ENCODE results near the gene POLR3H. TPM values are rescaled to one million over a fixed set of nuclear protein-coding genes. Genes with fewer than 3 reads are reported as not detected.
A peak's percentile ranks its signal among the peaks of the same experiment; 100 is the strongest.

Gene POLR3H
- total and polyA plus RNA-seq, 2 of the 4 experiments (the other 2 are of a cell fraction): 37.8 to 67.8 TPM

DNA sequence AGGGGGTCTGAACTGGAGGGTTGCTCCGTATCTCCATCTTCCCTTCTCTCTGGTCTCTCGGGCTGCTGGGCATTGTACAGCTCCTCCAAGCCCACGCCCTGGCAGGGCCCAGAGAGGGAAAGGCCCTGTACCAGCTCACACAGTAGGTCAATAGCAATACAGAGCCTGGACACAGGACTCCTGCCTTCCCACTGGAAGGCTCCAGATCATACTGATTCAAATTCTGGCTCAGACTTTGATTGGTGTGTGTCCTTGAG, 23.2 kb upstream of the POLR3H start:
- no peak overlapping the region for H2BK5ac ChIP-seq (ENCODE audit: low read depth, low read length, poor library complexity, severe bottlenecking)
- H3K56ac ChIP-seq (ENCODE audit: extremely low read depth, insufficient read depth, low read length): no peak overlapping the region
- in situ Hi-C loops (cut with MboI; ENCODE audit: low sequenced_read_pairs): no loop called here
- H3K79me1 ChIP-seq (ENCODE audit: low read depth in 1 of 2, low read length in 2 of 2): peaks cover 10 to 54% of the 10 kb centered on the region in 2 experiments
- H3K36me3 ChIP-seq (ENCODE audit: control insufficient read depth, insufficient read depth, low read length): peaks cover 17% of the 10 kb centered on the region; the same call in 1 of the 2 replicates
- WGBS, 2 experiments (ENCODE audit: extremely low coverage in 2 of 2, insufficient read length in 1 of 2): no CpG with 5 or more reads among the region's 3 CpGs
- H4K8ac ChIP-seq (ENCODE audit: low read depth in 2 of 2, low read length in 2 of 2): no peak overlapping the region
- H3K23ac ChIP-seq (ENCODE audit: low read depth, low read length): no peak overlapping the region
- H3K9me3 ChIP-seq (ENCODE audit: control insufficient read depth, insufficient read depth, low read length): no peaks in the 10 kb centered on the region
- peaks cover 12% of the 10 kb centered on the region for H3K9me1 ChIP-seq (ENCODE audit: insufficient read depth, low read length)
- H3K18ac ChIP-seq (ENCODE audit: low read depth, low read length): no peak overlapping the region; the same call in 1 of the 2 replicates
- H3K27me3 ChIP-seq (ENCODE audit: control insufficient read depth, insufficient read depth, low read length): no peaks in the 10 kb centered on the region
- peak overlapping the region; percentile 12; the same call in 1 of the 2 replicates for H3K4ac ChIP-seq (ENCODE audit: low read depth, low read length)
- H2BK120ac ChIP-seq (ENCODE audit: low read depth, low read length): no peak overlapping the region
- H2AK5ac ChIP-seq (ENCODE audit: low read depth, low read length): no peak overlapping the region; the same call in 1 of the 2 replicates
- H4K20me1 ChIP-seq (ENCODE audit: insufficient read depth, low read length): peaks cover 3% of the 10 kb centered on the region; the same call in 1 of the 2 replicates
- H2AK9ac ChIP-seq (replicated peaks; ENCODE audit: low read depth, low read length, poor library complexity): no peak overlapping the region
- no peak overlapping the region for H3K4me3 ChIP-seq (ENCODE audit: insufficient read depth, low read depth, low read length)
- H3K9ac ChIP-seq (ENCODE audit: low read depth, low read length): no peak overlapping the region
- H3K4me1 ChIP-seq (ENCODE audit: control insufficient read depth, insufficient read depth, low read length): peaks cover 18% of the 10 kb centered on the region
- no peak for ATAC-seq (ENCODE audit: low read depth)
- H4K91ac ChIP-seq (ENCODE audit: insufficient read depth, low read depth, low read length): 0 out of 2 replicates have a peak overlapping the region, but pooled peaks have one; percentile 19
- ChIA-PET CTCF (no interaction called here), POLR2A (ENCODE audit: unreplicated experiment) (interaction anchor here (0.7 kb wide), 1 partner anchor 24 kb away, joined by 12 read pairs; no protein-coding TSS in a partner anchor)
- dilution Hi-C loops (cut with HindIII; ENCODE audit: low sequenced_read_pairs, unreplicated experiment): no loop called here
- no peak overlapping the region for H3K27ac ChIP-seq (ENCODE audit: insufficient read depth, low read length)
- BruUV-seq (replicated peaks): no TSS peak
- H2AFZ ChIP-seq (replicated peaks; ENCODE audit: low read length, poor library complexity): no peak overlapping the region
- no peak overlapping the region for H2BK15ac ChIP-seq (ENCODE audit: low read depth, low read length)
- 0 out of 2 replicates have a peak overlapping the region, but pooled peaks have one; percentile 5 for H2BK20ac ChIP-seq (ENCODE audit: low read depth, low read length)
- H3K14ac ChIP-seq (replicated peaks; ENCODE audit: low read depth, low read length): no peak overlapping the region
- H3K4me2 ChIP-seq (ENCODE audit: low read depth, low read length): no peak overlapping the region
- TF ChIP-seq, protein P1, sequence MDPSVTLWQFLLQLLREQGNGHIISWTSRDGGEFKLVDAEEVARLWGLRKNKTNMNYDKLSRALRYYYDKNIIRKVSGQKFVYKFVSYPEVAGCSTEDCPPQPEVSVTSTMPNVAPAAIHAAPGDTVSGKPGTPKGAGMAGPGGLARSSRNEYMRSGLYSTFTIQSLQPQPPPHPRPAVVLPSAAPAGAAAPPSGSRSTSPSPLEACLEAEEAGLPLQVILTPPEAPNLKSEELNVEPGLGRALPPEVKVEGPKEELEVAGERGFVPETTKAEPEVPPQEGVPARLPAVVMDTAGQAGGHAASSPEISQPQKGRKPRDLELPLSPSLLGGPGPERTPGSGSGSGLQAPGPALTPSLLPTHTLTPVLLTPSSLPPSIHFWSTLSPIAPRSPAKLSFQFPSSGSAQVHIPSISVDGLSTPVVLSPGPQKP (IDR thresholded peaks at IDR 0.05; ENCODE audit: borderline replicate concordance, low read depth, low read length): no peak
- TF ChIP-seq, protein P2, sequence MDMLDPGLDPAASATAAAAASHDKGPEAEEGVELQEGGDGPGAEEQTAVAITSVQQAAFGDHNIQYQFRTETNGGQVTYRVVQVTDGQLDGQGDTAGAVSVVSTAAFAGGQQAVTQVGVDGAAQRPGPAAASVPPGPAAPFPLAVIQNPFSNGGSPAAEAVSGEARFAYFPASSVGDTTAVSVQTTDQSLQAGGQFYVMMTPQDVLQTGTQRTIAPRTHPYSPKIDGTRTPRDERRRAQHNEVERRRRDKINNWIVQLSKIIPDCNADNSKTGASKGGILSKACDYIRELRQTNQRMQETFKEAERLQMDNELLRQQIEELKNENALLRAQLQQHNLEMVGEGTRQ (IDR thresholded peaks at IDR 0.05; ENCODE audit: low read depth, low read length): no peak
- no peak for TF ChIP-seq RAD21 (IDR thresholded peaks at IDR 0.05; ENCODE audit: low read length)
- no peak for TF ChIP-seq CTCF (conservative IDR thresholded peaks at IDR 0.05; ENCODE audit: low read depth, low read length)
- TF ChIP-seq RCOR1 (IDR thresholded peaks at IDR 0.05; ENCODE audit: insufficient replicate concordance, low read length): no peak
- TF ChIP-seq BHLHE40 (IDR thresholded peaks at IDR 0.05; ENCODE audit: low read depth, low read length): no peak
- no peak for TF ChIP-seq FOS (IDR thresholded peaks at IDR 0.05; ENCODE audit: low read depth, low read length)
- TF ChIP-seq POLR2A (IDR thresholded peaks at IDR 0.05; ENCODE audit: low read depth, low read length): no peak
- intact Hi-C loops (cut with micrococcal nuclease): no loop called here
- no peak overlapping the region; the same call in 1 of the 2 replicates for H4K5ac ChIP-seq (ENCODE audit: low read depth, low read length)
- DNase-seq: no peak
